Central memory CD8-positive, alpha-beta T cell (primary cell): ENCODE results near the gene ERMARD.
A peak's percentile ranks its signal among the peaks of the same experiment; 100 is the strongest.

Experiments
- ATAC-seq: fragments of 150-1000 bp; cut with Tn5 transposase; replicated peaks from 2 replicates; pipeline ENCODE4 v1.10.0; 2022; ENCODE audit warnings: mild to moderate bottlenecking, moderate FRiP score, moderate number of reproducible peaks; ENCODE audit not compliant: poor library complexity, severe bottlenecking; ENCODE audit errors: extremely low read depth
- DNase-seq, 2 donors: peaks; one replicate each; pipeline ENCODE4 v3.0.0; 2021; ENCODE audit warnings: low spot score in 2 of 2
- H3K27ac Mint-ChIP-seq: one replicate; pipeline ENCODE4 v1.8.0; 2022; ENCODE audit warnings: low read depth, mild to moderate bottlenecking, moderate library complexity, mixed read lengths
- H3K27me3 Mint-ChIP-seq: one replicate; pipeline ENCODE4 v1.8.0; 2022; ENCODE audit warnings: mixed read lengths
- H3K36me3 Mint-ChIP-seq: one replicate; pipeline ENCODE4 v1.8.0; 2022; ENCODE audit warnings: mild to moderate bottlenecking, moderate library complexity, mixed read lengths; ENCODE audit not compliant: insufficient read depth
- H3K4me1 Mint-ChIP-seq: one replicate; pipeline ENCODE4 v1.8.0; 2022; ENCODE audit warnings: mixed read lengths
- H3K4me3 Mint-ChIP-seq: one replicate; pipeline ENCODE4 v1.8.0; 2022; ENCODE audit warnings: mild to moderate bottlenecking, moderate library complexity, mixed read lengths
- H3K9me3 Mint-ChIP-seq: one replicate; pipeline ENCODE4 v1.8.0; 2022; ENCODE audit warnings: mixed read lengths

Gene ERMARD

GRCh38 chr6:169751242-169752073 lies at the start of gene ERMARD, which contains the start of gene DYNLT2:
Gene ERMARD (plus strand): TSS chr6:169751622. CDS start chr6:169751658, 36 bp downstream.
Gene DYNLT2 (minus strand): TSS chr6:169751572. CDS start chr6:169751458, 114 bp downstream.
- Mint-ChIP-seq H3K4me1 (peaks cover 30% of the 10 kb centered on the region), H3K27ac (peak within 1 kb of the TSS; percentile 99), H3K4me3 (peak within 1 kb of the TSS; percentile 92), H3K36me3 (peaks cover 9% of the 10 kb centered on the region), H3K27me3 (no peaks in the 10 kb centered on the region), H3K9me3 (no peaks in the 10 kb centered on the region)
- DNase-seq (peak; percentile 89 to 93), ATAC-seq (peak; percentile 95)

- DNase-seq, result peak; percentile 93 to 94
- Mint-ChIP-seq H3K4me3 (peak within 1 kb of the TSS; percentile 86), H3K27me3 (no peaks in the 10 kb centered on the region), H3K4me1 (peaks cover 28% of the 10 kb centered on the region), H3K36me3 (peaks cover 21% of the 10 kb centered on the region), H3K27ac (peak within 1 kb of the TSS; percentile 89), H3K9me3 (no peaks in the 10 kb centered on the region)
- peak; percentile 89 for ATAC-seq
These were observed 49.2 kb upstream of the ERMARD start, which contains the start of the genes C6orf120 and WDR27 for GRCh38 chr6:169701954-169702839. Gene C6orf120 (plus strand): TSS chr6:169702126. CDS start chr6:169702460, 334 bp downstream. Gene WDR27 (minus strand): TSS chr6:169702029. CDS start chr6:169689005, 13,024 bp downstream.

GRCh38 chr6:169702840-169703246 lies 48.6 kb upstream of the ERMARD start:
- Mint-ChIP-seq H3K27me3 (no peaks in the 10 kb centered on the region), H3K36me3 (peaks cover 21% of the 10 kb centered on the region), H3K4me3 (peak overlapping the region; percentile 86), H3K27ac (peak overlapping the region; percentile 89), H3K4me1 (peaks cover 34% of the 10 kb centered on the region), H3K9me3 (no peaks in the 10 kb centered on the region)
- DNase-seq (no peak), ATAC-seq (peak; percentile 6)

- Mint-ChIP-seq H3K4me3 (no peak overlapping the region), H3K4me1 (peaks cover 28% of the 10 kb centered on the region), H3K9me3 (no peaks in the 10 kb centered on the region), H3K27me3 (no peaks in the 10 kb centered on the region), H3K27ac (no peak overlapping the region), H3K36me3 (peaks cover 27% of the 10 kb centered on the region)
- DNase-seq (no peak), ATAC-seq (no peak)
These were observed 43.6 kb upstream of the ERMARD start for GRCh38 chr6:169707772-169708171.

- ATAC-seq (no peak), DNase-seq (no peak)
- H3K4me1 Mint-ChIP-seq, result peaks cover 18% of the 10 kb centered on the region
- H3K36me3 Mint-ChIP-seq, result peaks cover 26% of the 10 kb centered on the region
- no peak overlapping the region for H3K4me3 Mint-ChIP-seq
- H3K9me3 Mint-ChIP-seq, result no peaks in the 10 kb centered on the region
- H3K27ac Mint-ChIP-seq, result no peak overlapping the region
- no peaks in the 10 kb centered on the region for H3K27me3 Mint-ChIP-seq
These were observed 42.1 kb upstream of the ERMARD start for GRCh38 chr6:169709293-169709692.

GRCh38 chr6:169710009-169710408 lies 41.4 kb upstream of the ERMARD start:
- peaks cover 14% of the 10 kb centered on the region for H3K4me1 Mint-ChIP-seq
- DNase-seq (no peak), ATAC-seq (no peak)
- H3K9me3 Mint-ChIP-seq, result no peaks in the 10 kb centered on the region
- H3K27ac Mint-ChIP-seq, result no peak overlapping the region
- H3K36me3 Mint-ChIP-seq, result peaks cover 30% of the 10 kb centered on the region
- H3K27me3 Mint-ChIP-seq, result no peaks in the 10 kb centered on the region
- H3K4me3 Mint-ChIP-seq, result no peak overlapping the region

- H3K36me3 Mint-ChIP-seq, result peaks cover 48% of the 10 kb centered on the region
- no peaks in the 10 kb centered on the region for H3K27me3 Mint-ChIP-seq
- no peak for ATAC-seq
- peaks cover 9% of the 10 kb centered on the region for H3K4me1 Mint-ChIP-seq
- H3K27ac Mint-ChIP-seq, result no peak overlapping the region
- no peak for DNase-seq
- H3K9me3 Mint-ChIP-seq, result no peaks in the 10 kb centered on the region
- H3K4me3 Mint-ChIP-seq, result no peak overlapping the region
These were observed 37.2 kb upstream of the ERMARD start for GRCh38 chr6:169714178-169714577.

- no peak overlapping the region for H3K27ac Mint-ChIP-seq
- no peaks in the 10 kb centered on the region for H3K27me3 Mint-ChIP-seq
- H3K4me1 Mint-ChIP-seq, result peaks cover 13% of the 10 kb centered on the region
- H3K9me3 Mint-ChIP-seq, result no peaks in the 10 kb centered on the region
- no peak overlapping the region for H3K4me3 Mint-ChIP-seq
- DNase-seq, result no peak
- peaks cover 49% of the 10 kb centered on the region for H3K36me3 Mint-ChIP-seq
- ATAC-seq, result no peak
These were observed 36.8 kb upstream of the ERMARD start for GRCh38 chr6:169714595-169714994.

- H3K27ac Mint-ChIP-seq, result no peak overlapping the region
- no peaks in the 10 kb centered on the region for H3K27me3 Mint-ChIP-seq
- no peak overlapping the region for H3K4me3 Mint-ChIP-seq
- DNase-seq (no peak), ATAC-seq (no peak)
- peaks cover 36% of the 10 kb centered on the region for H3K36me3 Mint-ChIP-seq
- H3K9me3 Mint-ChIP-seq, result no peaks in the 10 kb centered on the region
- H3K4me1 Mint-ChIP-seq, result peaks cover 41% of the 10 kb centered on the region
These were observed 32.3 kb upstream of the ERMARD start for GRCh38 chr6:169719117-169719516.

GRCh38 chr6:169720207-169720855 lies 31.1 kb upstream of the ERMARD start:
- Mint-ChIP-seq H3K36me3 (peaks cover 31% of the 10 kb centered on the region), H3K4me3 (no peak overlapping the region), H3K4me1 (peaks cover 39% of the 10 kb centered on the region), H3K9me3 (no peaks in the 10 kb centered on the region), H3K27ac (peak overlapping the region; percentile 12), H3K27me3 (no peaks in the 10 kb centered on the region)
- no peak for DNase-seq
- ATAC-seq, result no peak

- peak; percentile 44 for ATAC-seq
- H3K27ac Mint-ChIP-seq, result peak overlapping the region; percentile 91
These were observed 28.8 kb upstream of the ERMARD start for GRCh38 chr6:169722362-169723199.

More at GRCh38 chr6:169722362-169723199, 28.8 kb upstream of the ERMARD start:
- H3K27me3 Mint-ChIP-seq, result no peaks in the 10 kb centered on the region
- no peaks in the 10 kb centered on the region for H3K9me3 Mint-ChIP-seq
- H3K4me1 Mint-ChIP-seq, result peaks cover 35% of the 10 kb centered on the region
- H3K4me3 Mint-ChIP-seq, result peak overlapping the region; percentile 84
- H3K36me3 Mint-ChIP-seq, result peaks cover 24% of the 10 kb centered on the region
- peak; percentile 13 to 20 for DNase-seq
